CD4-positive, alpha-beta T cell treated with Interleukin-15 for 1 hour (primary cell): Measurements from ENCODE around the gene PSME2.

Experiments used
- DNase-seq: peaks from one replicate; pipeline ENCODE4 v3.0.0-alpha.2; 2020

The PSME2 gene

DNA sequence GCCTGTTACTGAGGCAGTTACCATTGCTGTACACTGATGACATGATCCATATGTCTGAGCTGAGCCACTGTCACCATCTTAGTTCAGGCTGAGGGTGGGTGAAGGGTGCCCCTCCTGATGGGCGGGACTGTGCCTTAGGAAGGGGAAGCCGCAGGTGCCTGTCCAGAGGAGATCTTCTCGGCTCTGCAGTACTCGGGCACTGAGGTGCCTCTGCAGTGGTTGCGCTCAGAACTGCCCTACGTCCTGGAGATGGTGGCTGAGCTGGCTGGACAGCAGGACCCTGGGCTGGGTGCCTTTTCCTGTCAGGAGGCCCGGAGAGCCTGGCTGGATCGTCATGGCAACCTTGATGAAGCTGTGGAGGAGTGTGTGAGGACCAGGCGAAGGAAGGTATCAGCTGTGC is 4.6 kb upstream of the PSME2 start:
- DNase-seq = no peak

DNA sequence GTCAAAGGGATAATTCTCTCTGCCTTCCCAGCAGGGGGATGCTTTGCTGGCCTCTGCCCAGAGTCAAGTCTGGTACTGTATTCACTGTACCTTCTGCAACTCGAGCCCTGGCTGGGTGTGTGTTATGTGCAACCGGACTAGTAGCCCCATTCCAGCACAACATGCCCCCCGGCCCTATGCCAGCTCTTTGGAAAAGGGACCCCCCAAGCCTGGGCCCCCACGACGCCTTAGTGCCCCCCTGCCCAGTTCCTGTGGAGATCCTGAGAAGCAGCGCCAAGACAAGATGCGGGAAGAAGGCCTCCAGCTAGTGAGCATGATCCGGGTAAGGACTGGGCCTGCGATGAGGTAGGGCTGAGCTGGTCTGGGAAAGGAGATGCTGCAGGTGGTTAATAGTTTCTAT is 4.2 kb upstream of the PSME2 start:
- no peak for DNase-seq

DNA sequence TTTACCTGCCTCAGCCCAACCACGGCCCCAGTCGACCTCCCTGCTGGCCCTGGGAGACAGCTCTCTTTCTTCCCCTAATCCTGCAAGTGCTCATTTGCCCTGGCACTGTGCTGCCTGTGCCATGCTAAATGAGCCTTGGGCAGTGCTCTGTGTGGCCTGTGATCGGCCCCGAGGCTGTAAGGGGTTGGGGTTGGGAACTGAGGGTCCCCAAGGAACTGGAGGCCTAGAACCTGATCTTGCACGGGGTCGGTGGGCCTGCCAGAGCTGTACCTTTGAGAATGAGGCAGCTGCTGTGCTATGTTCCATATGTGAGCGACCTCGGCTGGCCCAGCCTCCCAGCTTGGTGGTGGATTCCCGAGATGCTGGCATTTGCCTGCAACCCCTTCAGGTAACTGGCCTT is 3.7 kb upstream of the PSME2 start:
- DNase-seq = no peak

DNA sequence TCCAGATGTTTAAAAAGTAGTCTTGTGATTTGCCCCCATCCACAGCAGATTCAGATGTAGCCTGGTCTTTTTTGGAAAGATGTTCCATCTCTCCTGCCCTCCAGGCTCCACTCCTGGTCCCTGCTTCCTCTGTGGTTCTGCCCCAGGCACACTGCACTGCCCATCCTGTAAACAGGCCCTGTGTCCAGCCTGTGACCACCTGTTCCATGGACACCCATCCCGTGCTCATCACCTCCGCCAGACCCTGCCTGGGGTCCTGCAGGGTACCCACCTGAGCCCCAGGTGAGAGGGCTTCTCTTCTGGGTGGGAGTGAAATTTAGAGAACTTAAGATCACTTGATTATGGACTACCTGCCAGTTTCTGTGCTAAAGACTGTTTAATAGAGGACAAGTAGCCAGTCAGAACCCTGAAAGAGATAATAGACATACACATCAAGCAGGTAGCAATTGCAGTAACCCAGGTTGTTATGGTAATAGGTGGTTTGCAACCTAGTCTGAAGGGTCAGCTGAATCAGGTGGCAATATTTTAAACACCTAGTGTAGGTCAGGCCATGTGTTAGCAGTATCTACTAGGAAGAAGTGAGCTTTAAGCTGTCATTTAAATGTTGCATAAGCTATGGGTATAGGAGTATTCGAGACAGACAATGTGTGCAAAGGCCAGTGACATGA is 3.0 kb upstream of the PSME2 start:
- no peak for DNase-seq

DNA sequence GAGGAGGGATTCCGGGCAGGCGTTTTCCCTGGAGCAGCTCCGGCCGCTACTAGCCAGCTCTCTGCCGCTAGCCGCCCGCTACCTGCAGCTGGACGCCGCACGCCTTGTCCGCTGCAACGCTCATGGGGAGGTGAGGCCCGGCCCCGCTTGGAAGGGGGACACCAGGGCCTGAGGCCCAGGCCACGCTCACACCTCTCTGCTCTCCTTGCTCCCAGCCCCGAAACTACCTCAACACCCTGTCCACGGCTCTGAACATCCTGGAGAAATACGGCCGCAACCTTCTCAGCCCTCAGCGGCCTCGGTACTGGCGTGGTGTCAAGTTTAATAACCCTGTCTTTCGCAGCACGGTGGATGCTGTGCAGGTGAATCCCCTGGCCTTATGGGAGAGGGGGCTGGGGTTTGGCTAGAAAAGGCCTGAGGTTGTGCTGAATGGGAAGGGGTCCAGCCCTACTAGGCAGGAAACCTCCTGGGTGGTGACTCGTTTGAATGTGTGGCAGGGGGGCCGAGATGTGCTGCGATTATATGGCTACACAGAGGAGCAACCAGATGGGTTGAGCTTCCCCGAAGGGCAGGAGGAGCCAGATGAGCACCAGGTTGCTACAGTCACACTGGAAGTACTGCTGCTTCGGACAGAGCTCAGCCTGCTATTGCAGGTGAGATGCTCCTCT is 1.5 kb upstream of the PSME2 start:
- DNase-seq = no peak

DNA sequence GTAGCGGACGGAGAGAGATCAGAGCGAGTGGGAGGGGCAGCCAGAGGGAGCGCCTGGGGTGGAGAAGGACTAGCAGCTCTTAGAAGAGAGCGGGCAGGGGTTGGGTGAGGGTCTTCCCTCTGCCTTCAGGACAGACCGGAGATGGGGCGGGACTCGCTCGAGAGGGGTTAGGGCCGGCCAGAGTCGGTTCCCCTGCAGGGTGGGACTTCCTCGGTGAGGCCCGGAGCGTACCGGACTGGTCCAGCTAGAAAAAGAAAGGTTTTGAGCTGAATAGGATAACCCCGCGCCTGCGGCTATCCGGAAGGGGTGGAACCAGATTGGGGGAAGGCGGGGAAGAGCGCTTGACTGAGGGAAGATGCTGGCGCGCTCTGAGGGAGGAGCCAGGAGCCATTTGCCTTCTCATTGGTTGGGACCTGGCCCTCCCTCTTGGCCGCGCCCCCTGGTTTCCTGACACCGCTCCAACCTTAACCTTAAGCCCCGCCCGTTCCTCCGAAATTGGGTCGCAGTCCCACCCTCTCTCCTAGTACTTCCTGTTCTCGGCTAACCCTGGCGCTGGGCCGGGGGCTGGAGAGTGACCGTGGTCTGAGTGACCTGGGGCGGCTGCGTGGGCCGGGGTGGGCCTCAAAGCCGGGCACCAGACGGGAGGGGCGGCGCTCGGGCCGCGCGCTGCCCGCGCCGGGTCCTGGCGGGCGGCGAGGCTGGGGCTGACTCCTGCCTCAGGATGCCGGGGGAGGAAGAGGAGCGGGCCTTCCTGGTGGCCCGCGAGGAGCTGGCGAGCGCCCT is 759 bp upstream of the PSME2 start, which contains the start of gene RNF31:
Gene RNF31, plus strand, starts transcription at position 521 of the 783 bp plus-strand sequence. Its CDS starts 201 bp downstream, at position 722.
- peak; percentile 97 for DNase-seq

DNA sequence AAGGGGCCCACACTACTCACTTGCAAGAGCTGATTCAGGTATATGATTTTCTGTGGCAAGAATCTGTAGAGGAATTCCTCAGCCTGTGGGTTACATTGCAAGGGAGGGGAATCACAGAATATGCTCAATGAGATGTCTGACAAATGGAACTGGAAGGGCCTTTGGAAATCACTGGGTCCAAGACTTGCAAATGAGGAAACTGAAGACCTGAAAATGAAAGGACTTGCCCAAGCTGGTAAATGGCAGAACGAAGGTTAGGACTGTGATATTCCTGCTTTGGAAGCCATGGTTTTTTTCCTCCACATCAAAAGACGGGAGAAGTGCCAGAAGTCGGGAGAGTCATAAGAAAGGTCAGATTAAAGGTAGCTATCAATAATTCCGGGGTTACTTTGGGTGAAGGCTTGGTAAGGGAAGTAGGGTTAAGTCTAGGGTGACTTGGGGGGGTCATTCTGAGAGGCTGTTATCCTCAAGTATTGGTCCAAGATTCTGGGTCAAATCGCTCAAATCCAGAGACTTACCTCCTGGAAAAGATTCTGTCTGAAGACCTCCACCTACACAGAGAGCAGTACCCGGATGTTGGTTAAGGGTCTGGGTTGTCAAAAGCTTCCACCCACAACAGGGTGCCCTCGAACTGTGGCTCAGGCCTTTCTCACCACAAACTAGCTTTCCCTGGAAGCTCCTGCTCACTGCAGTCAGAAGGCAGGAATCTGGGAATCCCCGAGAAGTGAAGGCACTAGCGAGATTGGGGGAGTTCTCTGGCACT is 539 bp downstream of the PSME2 start:
- no peak for DNase-seq

DNA sequence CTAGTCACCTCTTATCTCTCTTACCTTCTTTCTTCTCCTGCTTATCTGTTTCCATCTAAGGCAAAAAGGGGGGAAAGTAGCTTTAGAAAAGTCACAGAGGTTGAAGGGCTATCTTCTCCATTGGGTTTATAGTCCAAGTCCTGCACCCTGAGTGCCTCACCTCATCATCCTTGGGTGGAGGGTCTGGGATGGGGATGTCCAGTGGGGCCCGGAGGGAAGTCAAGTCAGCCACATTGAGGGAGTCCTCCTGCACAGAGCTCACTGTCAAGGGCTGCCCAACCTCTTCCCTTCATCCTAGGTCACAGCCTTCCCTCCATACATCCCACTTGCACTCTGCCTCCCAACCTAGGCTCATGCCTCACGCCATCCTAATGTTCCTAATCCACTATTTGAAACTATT is 1.2 kb downstream of the PSME2 start:
- no peak for DNase-seq

DNA sequence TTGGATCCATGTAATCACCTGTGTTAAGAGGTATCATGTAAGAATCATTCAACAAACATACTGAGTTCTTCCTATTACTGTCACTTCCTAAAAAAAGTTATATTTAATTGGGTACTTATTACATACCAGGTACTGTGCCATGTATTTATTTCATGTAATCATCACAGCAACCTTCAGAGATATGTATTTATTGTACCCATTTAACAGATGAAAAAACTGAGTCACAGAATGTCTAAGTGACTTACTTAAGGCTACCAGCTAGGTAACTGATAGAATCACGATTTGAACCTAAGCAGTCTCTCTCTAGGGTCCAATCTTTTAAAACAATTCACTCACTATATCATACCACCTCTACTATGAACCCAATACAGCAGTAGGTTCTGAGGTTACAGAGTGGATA is 2.0 kb downstream of the PSME2 start:
- DNase-seq = no peak

DNA sequence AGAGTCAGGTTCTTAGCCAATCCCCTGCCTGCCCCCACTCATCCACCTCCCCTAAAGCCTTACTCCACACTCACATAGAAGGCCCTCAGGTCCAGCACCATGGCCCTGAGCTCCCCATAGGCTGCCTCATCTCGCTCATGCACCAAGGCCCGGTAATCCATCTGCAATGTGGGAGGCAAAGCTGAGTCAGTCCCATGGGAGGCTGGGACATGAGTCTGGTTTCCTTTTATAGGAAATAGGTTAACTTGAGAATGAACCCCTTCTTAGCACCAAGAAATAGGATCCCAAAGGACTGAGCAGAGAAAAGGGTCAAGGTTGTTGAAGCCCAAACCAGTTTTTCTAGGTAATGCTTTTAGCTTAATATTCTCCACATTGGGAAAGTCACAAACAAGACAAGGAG is 2.9 kb downstream of the PSME2 start:
- no peak for DNase-seq

DNA sequence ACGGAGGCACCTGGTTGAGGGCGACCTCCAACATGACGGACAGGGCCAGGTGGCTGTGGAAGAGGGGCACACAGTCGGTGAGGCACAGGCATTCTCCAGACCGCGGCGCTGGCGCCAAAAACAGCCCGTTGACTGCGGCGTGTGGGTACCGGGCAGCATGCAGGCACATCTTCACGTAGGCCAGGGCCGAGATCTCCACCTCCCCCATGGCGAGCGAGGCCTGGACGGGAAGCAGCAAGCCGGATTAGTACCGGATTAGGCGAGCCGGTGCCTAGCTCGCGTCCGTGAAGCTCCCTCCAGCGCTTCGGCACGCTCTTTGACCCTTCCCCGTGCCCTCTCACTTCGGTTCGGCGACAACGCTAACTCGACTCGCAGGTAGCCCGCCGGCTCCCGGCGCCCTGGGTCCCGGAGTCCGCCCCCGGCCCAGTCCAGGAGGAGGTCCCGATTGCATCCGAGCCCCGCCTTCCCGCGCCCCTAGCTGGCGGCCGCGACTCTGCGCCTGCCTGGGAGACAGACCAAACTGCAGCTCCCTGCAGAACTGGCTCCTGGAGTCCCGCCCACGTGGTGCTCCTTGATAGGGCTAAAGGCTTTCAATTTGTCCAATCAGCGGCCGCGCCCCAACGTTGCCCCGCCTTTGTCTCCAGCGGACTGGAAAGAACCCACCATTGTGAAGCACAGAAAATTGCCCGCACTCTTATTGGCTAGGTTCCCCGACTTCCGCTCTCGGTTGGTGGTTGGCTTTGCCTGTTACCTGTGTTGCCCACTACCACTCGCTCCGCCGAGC is 5.1 kb downstream of the PSME2 start, which contains the start of gene EMC9:
Gene EMC9, minus strand, starts transcription at position 495 of the 784 bp plus-strand sequence. Its CDS starts 287 bp downstream, at position 208.
- peak; percentile 99 for DNase-seq

DNA sequence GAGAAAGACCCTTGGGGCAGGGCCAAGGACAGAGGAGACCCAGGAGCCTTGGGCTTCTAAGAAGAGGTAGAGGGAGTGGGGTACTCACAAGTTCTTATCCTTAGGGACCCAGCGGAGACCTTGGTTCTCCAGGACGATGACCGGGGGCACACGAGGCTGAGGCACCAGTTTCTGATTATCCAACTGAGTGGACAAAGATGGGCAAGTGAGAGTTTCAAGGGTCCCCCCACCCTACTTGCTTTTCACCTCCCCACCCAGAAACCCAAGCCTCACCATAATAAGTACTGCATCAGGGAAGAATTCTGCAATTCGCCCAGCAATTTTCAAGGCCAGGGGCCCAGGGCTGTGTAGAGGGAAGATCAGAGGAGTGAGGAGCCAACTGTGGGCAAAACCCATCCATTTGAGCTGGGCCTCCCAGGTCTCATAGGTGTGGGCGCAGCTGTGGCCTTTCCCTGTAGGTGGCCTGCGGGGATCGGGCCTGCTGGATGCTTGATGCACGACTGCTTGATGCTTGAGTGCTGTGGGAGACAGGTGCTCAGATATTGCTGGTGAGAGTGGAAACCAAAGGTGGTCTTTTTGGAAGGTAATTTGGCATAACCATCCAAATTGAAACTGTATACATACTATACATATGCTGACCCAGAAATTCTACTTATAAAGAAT is 7.0 kb downstream of the PSME2 start:
- DNase-seq = no peak

DNA sequence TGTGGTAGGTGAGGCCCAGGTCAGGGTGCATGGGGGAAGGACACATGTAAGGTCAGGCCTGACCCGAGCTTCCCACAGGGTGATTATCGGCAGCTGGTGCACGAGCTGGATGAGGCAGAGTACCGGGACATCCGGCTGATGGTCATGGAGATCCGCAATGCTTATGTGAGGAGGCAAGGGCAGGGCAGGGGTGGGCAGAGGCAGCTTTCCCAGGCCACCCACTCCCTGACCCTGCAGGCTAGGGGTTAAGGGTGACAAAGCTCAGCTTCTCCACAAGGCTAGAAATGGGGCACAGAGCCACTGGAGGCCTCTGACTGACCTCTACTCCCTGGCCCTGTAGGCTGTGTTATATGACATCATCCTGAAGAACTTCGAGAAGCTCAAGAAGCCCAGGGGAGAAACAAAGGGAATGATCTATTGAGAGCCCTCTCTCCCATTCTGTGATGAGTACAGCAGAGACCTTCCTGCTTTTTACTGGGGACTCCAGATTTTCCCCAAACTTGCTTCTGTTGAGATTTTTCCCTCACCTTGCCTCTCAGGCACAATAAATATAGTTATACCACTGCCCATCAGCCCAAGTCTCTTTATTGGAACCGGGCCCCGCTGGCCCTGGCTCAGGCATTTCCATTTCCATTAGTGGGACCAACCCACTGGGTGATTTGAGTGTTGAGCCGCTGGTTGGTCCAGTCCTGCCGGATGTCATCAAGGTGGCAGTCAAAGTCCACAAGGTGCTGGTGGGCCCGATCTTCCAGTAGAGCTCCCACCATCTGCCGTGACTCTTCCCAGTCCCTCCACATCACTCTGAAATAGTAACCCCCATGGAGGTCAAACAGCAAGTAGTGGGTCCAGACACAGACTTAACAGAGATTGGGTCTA is 7.8 kb downstream of the PSME2 start:
- no peak for DNase-seq

DNA sequence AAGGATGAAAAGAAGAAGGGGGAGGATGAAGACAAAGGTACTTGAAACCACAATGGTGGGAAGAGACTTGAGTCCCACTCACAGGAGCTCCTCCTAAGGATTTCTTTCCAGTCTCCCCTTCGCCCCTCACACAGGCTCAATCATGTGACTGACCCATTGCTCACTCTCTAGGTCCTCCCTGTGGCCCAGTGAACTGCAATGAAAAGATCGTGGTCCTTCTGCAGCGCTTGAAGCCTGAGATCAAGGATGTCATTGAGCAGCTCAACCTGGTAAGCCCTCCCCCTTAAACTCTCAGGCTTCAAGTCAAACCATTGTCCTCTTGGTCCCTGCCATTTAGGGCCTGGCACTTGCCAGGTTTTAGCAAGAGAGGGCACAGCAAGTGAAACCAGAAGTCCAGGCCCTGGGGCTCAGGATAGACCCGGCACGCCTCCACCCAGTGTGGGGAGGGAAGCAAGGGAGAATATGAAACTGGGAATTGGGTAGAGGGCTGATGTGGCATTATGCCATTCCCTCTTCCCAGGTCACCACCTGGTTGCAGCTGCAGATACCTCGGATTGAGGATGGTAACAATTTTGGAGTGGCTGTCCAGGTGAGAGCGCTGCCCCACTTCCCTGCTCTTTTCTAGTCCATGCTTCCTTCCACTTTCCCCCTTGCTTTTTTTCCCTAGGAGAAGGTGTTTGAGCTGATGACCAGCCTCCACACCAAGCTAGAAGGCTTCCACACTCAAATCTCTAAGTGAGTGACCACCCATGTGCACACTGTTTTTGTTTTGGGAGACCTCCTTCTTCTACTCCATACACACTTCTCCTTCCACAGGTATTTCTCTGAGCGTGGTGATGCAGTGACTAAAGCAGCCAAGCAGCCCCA is 8.6 kb downstream of the PSME2 start:
- DNase-seq = no peak

DNA sequence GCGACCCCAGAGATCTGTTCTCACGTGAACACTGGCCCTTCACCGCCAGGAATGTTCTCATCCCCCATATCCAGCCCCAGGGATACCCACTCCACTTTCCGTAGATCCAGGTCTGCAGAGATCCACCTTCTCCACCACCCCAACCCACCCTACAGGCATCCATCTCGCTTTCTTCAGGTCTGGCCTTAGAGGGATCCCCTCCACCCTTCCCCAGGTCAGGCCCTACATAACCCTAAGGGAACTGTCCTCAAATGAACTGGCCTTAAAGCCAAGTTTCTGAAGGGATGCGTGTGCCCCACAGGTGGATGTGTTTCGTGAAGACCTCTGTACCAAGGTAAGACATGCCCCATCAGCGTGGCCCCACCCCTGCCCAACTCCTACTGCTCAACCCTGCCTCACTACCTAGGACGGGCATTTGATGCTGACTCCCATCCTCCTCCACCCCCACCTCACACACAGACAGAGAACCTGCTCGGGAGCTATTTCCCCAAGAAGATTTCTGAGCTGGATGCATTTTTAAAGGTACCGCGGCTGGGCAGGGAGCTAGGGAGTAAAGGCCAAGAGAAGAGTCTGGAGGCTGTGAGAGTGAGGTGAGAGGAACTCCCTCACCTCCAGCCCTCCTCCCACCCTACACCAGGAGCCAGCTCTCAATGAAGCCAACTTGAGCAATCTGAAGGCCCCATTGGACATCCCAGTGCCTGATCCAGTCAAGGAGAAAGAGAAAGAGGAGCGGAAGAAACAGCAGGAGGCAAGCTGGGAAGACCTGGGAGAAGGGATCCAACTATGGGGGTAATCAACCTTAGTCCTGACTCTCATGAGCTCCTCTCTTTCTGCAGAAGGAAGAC is 9.5 kb downstream of the PSME2 start:
- DNase-seq = no peak

DNA sequence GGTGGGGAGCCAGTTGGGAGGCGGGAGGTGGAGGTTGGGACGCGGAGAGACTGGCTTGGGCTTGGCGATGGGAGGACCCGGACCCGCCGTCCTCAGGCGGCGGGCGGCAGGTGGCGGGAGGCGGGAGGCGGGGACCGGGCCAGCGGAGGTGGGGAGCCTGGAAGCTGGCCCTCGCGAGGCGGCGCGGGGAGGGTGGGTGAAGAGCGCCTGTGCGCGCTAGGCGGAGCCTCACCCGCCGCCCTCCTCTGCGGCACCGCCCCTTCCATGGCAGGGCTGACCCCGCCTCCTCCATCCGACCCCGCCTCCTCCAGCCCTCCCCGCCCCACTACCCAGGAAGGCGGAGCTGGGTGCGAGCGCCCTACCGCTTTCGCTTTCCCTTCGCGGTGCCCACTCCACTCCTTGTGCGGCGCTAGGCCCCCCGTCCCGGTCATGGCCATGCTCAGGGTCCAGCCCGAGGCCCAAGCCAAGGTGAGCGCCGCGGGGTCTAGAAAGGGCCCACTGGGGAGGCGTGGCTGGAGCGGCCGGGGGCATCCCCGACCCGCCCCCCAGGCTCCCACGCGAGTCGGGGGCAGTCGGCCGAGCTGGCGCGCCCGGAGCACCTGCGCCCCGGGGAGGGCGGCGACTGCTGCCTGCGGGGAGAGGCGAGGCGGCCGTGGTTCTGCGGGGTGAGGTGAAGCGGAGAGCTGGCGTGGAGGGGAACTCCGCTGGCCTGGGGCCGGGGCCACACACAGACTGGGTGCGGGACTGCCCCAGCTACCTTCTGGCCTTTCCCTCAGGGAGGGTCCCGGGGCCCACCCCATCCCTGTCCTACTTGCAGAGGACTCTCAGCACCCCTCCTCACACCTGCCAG is 10.4 kb downstream of the PSME2 start, which contains the start of gene PSME1:
Gene PSME1, plus strand, starts transcription at position 361 of the 850 bp plus-strand sequence. Its CDS starts 69 bp downstream, at position 430.
- peak; percentile 91 for DNase-seq

DNA sequence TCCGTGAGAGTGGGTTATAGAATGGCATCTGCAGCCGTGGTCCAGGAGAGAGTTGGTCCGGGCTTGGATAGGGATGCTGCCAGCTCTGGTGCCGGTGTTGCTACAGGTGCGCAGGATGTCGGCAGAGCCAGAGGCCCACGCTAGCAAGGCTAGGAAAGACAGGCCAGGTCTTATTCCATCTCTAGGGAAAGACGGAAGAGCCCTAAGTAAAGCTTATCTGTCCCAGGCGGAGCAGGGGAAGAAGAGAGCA is 10.9 kb downstream of the PSME2 start:
- DNase-seq = no peak

DNA sequence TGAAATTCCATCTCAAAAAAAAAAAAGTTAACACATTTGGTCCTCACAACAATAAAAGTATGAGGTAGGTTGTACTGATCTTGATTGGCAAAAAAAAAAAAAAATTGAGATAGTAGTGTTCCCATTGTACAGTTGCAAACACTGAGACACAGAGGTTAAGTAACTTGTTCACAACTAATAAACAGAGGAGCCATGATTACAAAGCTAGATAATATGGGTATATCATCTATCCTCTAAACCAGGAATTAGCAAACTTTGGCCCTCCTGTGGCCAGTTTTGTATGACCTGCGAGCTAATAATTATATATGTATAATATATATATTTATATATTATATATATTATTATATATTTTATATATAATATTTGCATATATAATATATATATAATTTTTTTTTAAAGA is 12.7 kb downstream of the PSME2 start:
- no peak for DNase-seq
